NCI-H2227 treated with DMSO at 0.1 percent for 48 hours (cell line): ENCODE measurements around the gene ANTXR2.
"Not testable (repeated sequence)": the region's sequence is repeated elsewhere in the genome, so short reads cannot be mapped to it uniquely, and the experiment has no call there.

Experiments used
- DNase-seq: peaks from one replicate; lab custom pipeline; 2025; lab: John Stamatoyannopoulos, UW

ANTXR2 gene

DNA sequence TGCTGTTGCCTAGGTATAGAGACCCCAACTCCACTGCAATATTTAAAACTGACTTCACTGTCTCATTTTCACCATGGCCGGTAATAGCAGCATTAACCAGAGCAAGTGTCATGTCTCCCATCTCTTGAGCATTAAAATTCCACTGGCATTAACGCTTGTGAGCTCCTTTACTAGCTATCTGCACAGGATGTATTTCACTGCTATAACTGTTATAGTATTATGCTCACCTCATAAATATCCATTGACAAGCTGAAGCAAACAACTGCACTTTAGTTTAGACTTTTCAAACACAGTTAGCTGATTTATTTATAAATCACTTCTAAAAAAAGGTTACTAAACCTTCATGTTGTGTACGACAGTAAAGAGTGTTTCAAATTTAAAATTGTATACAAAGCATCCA, 157.8 kb downstream of the ANTXR2 start:
- no peak for DNase-seq

DNA sequence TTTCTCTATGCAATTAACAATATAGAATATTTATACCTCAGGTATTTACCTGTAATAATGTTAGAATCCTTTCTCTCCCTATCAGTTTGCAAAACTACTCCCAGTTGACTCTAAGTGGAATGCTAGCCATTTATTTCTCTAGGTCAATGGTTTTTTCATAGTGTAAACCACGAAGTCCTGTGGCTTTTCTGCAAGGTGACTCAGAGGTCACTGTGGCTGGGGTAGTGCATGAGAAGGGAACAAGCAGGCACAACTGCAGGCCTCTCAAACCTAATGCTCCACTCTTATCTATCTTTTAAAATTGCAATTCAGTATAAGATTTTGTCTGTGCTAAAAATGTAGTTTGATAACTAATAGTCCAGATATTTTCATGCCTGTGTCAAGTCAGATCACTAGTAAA, 159.4 kb downstream of the ANTXR2 start:
- DNase-seq = no peak

- no peak for DNase-seq
These were observed 166.0 kb downstream of the ANTXR2 start for GRCh38 chr4:79907001-79907400.

DNA sequence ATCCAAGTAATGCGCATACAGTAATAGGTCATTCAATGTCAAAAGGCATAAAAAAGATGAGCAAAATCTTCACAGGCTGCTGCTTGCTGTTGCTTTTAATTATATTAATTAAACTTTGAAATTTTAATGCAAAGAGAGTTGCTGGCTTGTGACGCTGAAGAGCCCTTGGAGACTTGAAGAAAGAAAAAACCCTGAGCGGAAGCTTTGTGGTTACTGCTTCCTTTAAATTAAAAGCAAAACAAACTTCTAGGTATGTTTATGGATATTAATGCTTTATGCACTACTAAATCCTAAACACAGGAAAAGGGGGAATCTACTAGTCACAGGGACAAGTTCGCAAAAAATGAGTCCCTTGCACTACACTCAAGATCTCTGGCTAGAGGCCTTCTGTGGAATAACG, 166.7 kb downstream of the ANTXR2 start:
- DNase-seq = no peak

DNA sequence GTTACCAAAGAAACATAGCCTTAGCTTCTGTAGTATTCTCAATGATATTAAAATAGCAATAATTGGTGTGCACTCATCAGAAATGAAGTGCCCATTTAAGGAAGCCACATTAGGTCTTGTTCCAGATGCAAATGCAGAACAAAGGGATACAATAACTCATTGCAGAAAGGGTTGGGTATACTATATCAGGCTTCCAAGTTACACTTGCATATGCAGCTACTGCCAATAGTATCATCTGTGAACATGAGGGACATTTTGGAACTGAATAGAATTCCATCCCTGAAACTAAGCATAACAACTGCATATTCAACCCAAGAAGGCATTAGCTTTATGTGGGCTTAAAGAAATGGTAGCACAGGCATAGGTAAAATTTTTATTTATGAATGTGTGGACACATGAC, 167.8 kb downstream of the ANTXR2 start:
- no peak for DNase-seq

- no peak for DNase-seq
These were observed 168.7 kb downstream of the ANTXR2 start for GRCh38 chr4:79904331-79904730.

DNA sequence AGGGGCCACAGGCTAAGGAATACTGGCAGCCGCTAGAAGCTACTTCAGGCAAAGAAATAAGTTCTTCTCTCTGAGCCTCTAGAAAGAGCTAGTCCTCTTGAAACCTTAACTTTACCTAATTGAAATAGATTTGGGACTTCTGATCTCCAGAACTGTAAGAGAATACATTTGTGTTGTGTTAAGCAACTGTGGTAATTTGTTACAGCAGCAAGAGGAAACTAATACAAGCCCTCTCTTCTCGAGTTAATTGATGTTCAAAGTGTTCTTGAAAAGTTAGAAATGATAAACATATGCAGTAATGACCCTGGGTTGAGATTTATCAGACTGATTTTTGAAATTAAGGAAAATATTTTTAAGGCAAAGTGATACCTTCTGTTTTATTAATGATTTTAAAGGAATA, 172.8 kb downstream of the ANTXR2 start:
- no peak for DNase-seq

- DNase-seq = no peak
These were observed 173.5 kb downstream of the ANTXR2 start for GRCh38 chr4:79899481-79899880.

DNA sequence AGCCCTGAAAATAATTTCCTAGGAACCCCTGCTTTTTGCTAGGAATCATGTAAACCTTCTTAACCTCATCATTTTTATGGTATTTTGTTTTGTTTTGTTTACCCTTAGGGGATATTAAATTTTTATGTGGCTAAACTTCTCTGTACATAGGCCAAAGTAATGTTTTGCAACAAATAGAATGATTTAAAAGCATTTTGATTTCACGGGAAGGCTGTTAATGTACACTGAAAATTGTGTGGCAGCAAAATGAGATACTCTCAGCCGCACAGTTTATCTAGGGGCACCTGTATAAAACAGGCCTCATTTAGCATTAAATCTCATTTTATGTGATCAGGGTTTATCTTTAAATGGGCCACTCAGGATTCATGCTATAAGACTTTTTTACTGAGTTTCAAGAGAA, 175.0 kb downstream of the ANTXR2 start:
- no peak for DNase-seq

- DNase-seq = no peak
These were observed 175.9 kb downstream of the ANTXR2 start for GRCh38 chr4:79897174-79897573.

GRCh38 chr4:79893456-79893855, 179.6 kb downstream of the ANTXR2 start:
- DNase-seq = no peak

DNA sequence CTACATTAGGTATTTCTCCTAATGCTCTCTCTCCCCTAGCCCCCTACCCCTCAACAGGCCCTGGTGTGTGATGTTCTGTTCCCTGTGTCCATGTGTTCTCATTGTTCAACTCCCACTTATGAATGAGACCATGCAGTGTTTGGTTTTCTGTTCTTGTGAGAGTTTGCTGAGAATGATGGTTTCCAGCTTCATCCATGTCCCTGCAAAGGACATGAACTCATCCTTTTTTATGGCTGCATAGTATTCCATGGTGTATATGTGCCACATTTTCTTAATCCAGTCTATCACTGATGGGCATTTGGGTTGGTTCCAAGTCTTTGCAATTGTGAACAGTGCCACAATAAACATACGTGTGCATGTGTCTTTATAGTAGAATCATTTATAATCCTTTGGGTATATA, 184.0 kb downstream of the ANTXR2 start:
- DNase-seq = not testable (repeated sequence)

- no peak for DNase-seq
These were observed 186.5 kb downstream of the ANTXR2 start for GRCh38 chr4:79886557-79886956.

DNA sequence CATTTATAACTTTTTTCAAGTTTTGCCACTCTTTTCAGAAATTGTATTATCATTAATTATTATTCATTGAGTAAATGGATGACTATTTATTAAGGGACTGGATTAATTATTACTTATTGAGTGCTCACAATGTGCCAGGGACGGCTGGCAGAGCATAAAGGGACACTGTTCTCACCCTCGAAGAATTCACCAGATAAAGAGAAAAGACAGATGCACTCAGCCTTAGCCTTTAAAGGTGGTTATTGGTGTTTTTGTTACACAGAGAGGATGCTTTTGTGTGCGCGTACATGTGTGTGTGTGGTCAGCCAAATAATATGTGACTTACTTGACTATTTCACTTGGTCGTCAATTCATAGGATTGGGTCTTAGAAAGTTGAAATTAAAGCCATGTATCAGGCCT, 187.0 kb downstream of the ANTXR2 start:
- no peak for DNase-seq

- peak; percentile 53 for DNase-seq
These were observed 189.7 kb downstream of the ANTXR2 start for GRCh38 chr4:79883290-79883689.

DNA sequence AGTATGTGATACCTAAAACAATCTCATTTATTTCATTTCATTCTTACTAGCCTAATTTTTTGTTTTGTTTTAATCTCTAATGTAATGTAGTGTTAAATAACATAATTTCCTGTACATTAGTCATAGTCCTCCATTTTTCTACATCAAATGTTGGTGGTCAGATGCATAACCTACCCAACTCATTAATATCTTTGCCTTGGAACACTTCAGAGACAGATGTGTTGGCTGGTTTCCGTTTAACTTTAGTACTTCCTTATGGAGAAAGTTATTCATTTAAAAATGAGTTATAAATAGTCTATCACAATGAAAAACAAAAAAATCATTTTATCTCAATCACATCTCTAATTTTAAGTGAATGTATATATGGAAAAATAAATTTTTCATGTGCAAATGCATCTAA, 190.2 kb downstream of the ANTXR2 start:
- no peak for DNase-seq

DNA sequence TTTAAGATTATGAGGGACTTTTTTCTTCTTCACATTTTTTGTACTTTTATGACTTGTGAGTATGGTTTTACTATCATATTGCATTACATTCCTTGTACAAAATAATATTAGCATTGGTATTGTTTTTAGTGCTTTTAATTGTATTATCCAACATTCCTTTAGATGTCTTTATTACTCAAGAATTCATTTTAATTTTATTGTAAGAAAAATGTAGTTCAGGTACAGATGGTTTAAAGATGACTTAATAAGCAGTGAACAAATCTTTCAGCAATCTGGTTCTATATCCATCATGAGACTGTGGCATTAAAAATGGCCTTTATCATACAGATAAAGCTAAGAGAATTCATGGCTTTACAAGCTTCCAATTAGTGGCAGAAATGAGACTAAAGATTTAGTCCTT, 191.6 kb downstream of the ANTXR2 start:
- no peak for DNase-seq

DNA sequence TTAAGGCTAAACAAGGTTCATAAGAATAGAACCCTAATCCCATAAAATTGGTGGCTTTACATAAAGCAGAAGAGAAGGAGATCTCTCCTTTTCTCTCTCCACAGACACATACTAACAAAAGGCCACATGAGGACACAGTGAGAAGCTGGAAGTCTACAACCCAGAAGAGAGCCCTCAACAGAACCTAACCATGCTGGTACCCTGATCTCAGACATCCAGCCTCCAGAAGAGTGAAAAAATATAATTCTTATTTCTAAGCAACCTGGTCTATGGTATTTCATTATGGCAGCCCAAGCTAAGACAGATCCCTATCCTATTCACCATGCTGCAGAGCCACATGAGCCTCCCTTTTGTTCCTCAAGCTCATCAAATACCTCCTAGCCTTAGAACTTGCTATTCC, 195.5 kb downstream of the ANTXR2 start:
- DNase-seq = no peak

GRCh38 chr4:79875344-79875899, 197.6 kb downstream of the ANTXR2 start:
- DNase-seq = no peak

- DNase-seq = no peak
These were observed 198.8 kb downstream of the ANTXR2 start for GRCh38 chr4:79874197-79874596.

- DNase-seq = no peak
These were observed 200.3 kb downstream of the ANTXR2 start for GRCh38 chr4:79872738-79873137.

- DNase-seq = no peak
These were observed 201.1 kb downstream of the ANTXR2 start for GRCh38 chr4:79871961-79872360.

DNA sequence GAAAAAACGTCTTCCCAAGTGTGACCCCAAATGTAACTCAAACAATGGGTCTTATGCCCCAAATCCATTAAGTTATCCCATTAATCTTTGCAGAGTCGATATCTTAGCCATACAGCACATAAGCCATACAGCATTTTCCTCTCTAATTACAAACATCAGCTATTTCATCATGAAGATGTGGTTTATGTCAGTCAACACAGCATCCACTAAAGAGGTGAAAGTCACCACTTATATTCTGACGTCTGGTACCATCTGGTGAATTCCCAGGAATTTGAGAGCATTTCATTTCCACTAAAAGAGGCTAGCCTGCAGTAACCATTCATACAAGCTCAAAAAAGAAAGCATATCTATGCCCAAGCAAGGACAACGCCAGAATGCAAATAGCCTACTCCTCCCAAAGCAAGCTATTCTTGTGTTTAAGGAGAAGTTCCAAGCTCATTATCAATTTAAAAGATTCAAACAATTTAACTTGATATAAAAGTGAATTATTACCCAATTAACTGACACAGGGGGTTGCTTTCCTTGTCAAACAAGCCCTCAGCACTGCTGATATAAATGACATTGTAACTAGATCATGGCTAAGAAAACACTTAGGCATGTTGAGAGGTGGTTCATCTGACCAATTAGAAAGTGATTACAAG, 203.3 kb downstream of the ANTXR2 start:
- no peak for DNase-seq

- DNase-seq = no peak
These were observed 207.8 kb downstream of the ANTXR2 start for GRCh38 chr4:79865201-79865597.
